Right lobe of liver (tissue), 6 donors: ENCODE measurements around the gene MSN. TPM values are rescaled to one million over a fixed set of nuclear protein-coding genes. Genes with fewer than 3 reads are reported as not detected.
"Not testable (repeated sequence)": the region's sequence is repeated elsewhere in the genome, so short reads cannot be mapped to it uniquely, and the experiment has no call there.

Experiments
- ATAC-seq, 4 donors: fragments of 200-7000 bp; cut with Tn5 transposase; one replicate each; pipeline ENCODE4 v1.9.1; 2020; ENCODE audit warnings: mild to moderate bottlenecking in 4 of 4, moderate library complexity in 4 of 4
- DNase-seq, 3 donors: peaks; one replicate each; pipeline ENCODE4 v3.0.0-alpha.2; 2020
- H3K27ac ChIP-seq, 3 donors: fragments of 200-600 bp; one replicate each; pipeline ENCODE4 v1.8.0; 2022
- H3K27me3 ChIP-seq, 2 donors: fragments of 200-600 bp; one replicate each; pipeline ENCODE4 v1.8.0; 2022
- H3K36me3 ChIP-seq, 4 donors: fragments of 200-600 bp; sonication (generic) in 1 of 4; one replicate each; pipeline versions ENCODE4 v1.5.1 to v1.8.0; 2017 to 2022; ENCODE audit warnings: control low read depth in 1 of 4
- H3K4me1 ChIP-seq, 4 donors: fragments of 200-600 bp; sonication (generic) in 1 of 4; one replicate each; pipeline versions ENCODE4 v1.5.1 to v1.8.0; 2017 to 2022; ENCODE audit warnings: control low read depth in 1 of 4
- H3K4me3 ChIP-seq, 3 donors: fragments of 200-600 bp; one replicate each; pipeline ENCODE4 v1.8.0; 2022
- H3K9me3 ChIP-seq, 4 donors: fragments of 200-600 bp; sonication (generic) in 1 of 4; one replicate each; pipeline versions ENCODE4 v1.5.1 to v1.8.0; 2017 to 2022; ENCODE audit warnings: control low read depth in 1 of 4
- CTCF ChIP-seq, 4 donors: fragments of 200-600 bp in 3 of 4; fragments of 450-650 bp in 1 of 4; IDR thresholded peaks; one replicate each; pipeline versions ENCODE4 v1.5.1 to v1.8.0; 2016 to 2022; ENCODE audit warnings: antibody characterized with exemption in 4 of 4, mild to moderate bottlenecking in 2 of 4
- POLR2A ChIP-seq: fragments of 450-650 bp; IDR thresholded peaks from one replicate; pipeline ENCODE4 v1.6.1; 2017; ENCODE audit warnings: antibody characterized with exemption, mild to moderate bottlenecking
- WGBS: methylation state at CpG from one replicate; pipeline ENCODE4 v1.1.6; 2018; ENCODE audit warnings: low coverage, low lambda C conversion rate; ENCODE audit not compliant: insufficient coverage; ENCODE audit errors: missing lambda C conversion rate; 5-methylcytosine and 5-hydroxymethylcytosine counted together
- intact Hi-C, 2 donors: fragments of 100-400 bp; cut with DNase I; formaldehyde crosslinking; loops; one replicate each; pipeline versions ENCODE4 v1.11.2 to v1.14.1; 2022
- total RNA-seq, 6 experiments: library from RNA; depleted of rRNA in 2 of 6; stranded (reverse); fragments of >200 nt in 2 of 6; fragmentation: NEBNext Ultra II Directional in 3 of 6; extraction: Animal tissue kit (Norgen Biotek cat#: 25700) in 3 of 6; gene quantifications; one replicate each; pipeline versions ENCODE4 v1.1.0 to v1.2.4, GENCODE V29; 2016 to 2023
- donor health status: DM: no; HTN: yes; CAD: no.
- donor health status: DM: no; HTN: no; CAD: no.
- donor health status: DM: no; HTN: no; CAD: no.
- donor health status: DM: no; HTN: yes; CAD: no.
- donor health status: DM: no; HTN: yes; CAD: no.

Gene MSN
- total RNA-seq, 6 experiments from 2014 or later: 63.6 to 150 (median 104) TPM

GRCh38 chrX:65752294-65752693, 84.8 kb downstream of the MSN start:
- Histone ChIP-seq H3K9me3 (no peaks in the 10 kb centered on the region), H3K27ac (no peak overlapping the region), H3K27me3 (no peaks in the 10 kb centered on the region), H3K4me3 (no peak overlapping the region), H3K36me3 (no peaks in the 10 kb centered on the region), H3K4me1 (no peaks in the 10 kb centered on the region)
- DNase-seq: no peak
- TF ChIP-seq POLR2A (no peak), CTCF (IDR thresholded peaks at IDR 0.05) (no peak)
- intact Hi-C loops: no loop called here
- WGBS: 30% methylated on average over 1 of the region's 3 CpGs
- no peak for ATAC-seq

DNA sequence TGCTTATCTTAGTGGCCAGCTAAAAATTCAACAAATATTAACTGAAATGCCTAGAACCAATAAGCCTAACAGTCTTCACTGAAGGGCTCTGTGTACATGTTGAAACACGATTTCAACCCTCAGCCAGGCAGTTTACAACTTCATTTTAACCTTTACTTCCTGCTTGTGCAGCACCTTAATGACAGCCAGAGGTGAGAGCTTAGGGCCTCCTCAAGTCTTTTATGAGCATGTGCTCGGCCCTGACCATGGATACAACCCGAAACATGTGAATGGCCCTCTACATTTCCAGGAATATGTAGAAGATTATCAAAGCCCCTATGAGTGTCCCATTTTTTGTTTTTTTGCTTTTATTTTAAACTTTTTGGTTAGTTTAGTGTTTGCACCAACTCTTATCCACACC, 88.3 kb downstream of the MSN start:
- intact Hi-C loops: no loop called here
- ATAC-seq: no peak
- H3K9me3 ChIP-seq: no peaks in the 10 kb centered on the region
- WGBS: 42% methylated on average over 3 of the region's 3 CpGs
- no peak overlapping the region for H3K27ac ChIP-seq
- H3K36me3 ChIP-seq: no peaks in the 10 kb centered on the region
- H3K4me1 ChIP-seq: no peaks in the 10 kb centered on the region
- no peak for DNase-seq
- H3K27me3 ChIP-seq: no peaks in the 10 kb centered on the region
- H3K4me3 ChIP-seq: no peak overlapping the region
- no peak for TF ChIP-seq CTCF (IDR thresholded peaks at IDR 0.05)
- TF ChIP-seq POLR2A: no peak

DNA sequence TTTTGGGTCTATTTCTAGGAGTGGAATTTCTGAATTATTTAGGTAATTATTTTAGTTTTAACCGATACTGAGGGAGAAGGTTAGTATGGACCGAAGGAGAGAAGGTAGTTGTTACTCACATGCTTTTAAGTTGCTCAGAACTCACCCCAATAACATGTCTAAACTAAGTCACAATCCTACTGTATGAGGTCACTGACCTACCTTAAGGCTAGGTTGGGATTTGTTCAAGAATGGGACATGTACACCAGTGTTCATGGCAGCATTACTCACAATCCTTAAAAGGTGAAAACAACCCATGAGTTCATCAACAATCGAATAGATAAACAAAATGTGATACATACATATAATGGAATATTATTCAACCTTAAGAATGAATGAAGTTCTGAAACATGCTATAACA, 90.5 kb downstream of the MSN start:
- no peaks in the 10 kb centered on the region for H3K27me3 ChIP-seq
- intact Hi-C loops: no loop called here
- no peaks in the 10 kb centered on the region for H3K36me3 ChIP-seq
- WGBS: 53% methylated on average over 3 of the region's 3 CpGs
- ATAC-seq (no peak), DNase-seq (no peak)
- no peaks in the 10 kb centered on the region for H3K4me1 ChIP-seq
- no peak overlapping the region for H3K4me3 ChIP-seq
- TF ChIP-seq POLR2A (no peak), CTCF (IDR thresholded peaks at IDR 0.05) (no peak)
- H3K9me3 ChIP-seq: no peaks in the 10 kb centered on the region
- H3K27ac ChIP-seq: no peak overlapping the region

DNA sequence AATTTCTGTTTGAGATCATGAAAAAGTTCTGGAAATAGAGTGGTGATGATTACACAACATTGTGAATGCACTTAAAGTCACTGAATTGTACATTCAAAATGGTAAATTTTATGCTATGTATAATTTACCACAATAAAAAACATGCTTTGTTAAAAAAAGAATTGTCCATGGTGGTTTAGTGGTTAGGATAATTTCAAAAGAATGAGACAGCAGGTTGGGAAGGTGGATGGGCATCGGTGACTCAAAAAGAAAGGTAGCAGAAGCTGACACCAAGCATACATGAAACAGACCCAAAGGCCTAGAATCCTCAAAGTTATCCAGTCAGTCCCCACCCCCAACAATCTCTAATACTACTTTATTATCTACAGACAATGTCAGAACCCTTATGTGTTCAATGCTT, 91.1 kb downstream of the MSN start:
- Histone ChIP-seq H3K9me3 (no peaks in the 10 kb centered on the region), H3K27ac (no peak overlapping the region), H3K4me1 (no peaks in the 10 kb centered on the region), H3K36me3 (no peaks in the 10 kb centered on the region), H3K4me3 (no peak overlapping the region), H3K27me3 (no peaks in the 10 kb centered on the region)
- ATAC-seq (no peak), DNase-seq (no peak)
- WGBS: 27% methylated on average over 1 of the region's 1 CpG
- TF ChIP-seq POLR2A: no peak
- TF ChIP-seq CTCF (IDR thresholded peaks at IDR 0.05): no peak
- intact Hi-C loops: no loop called here

- H3K27ac ChIP-seq, intact Hi-C loops, H3K4me1 ChIP-seq, DNase-seq, H3K4me3 ChIP-seq, H3K36me3 ChIP-seq, H3K27me3 ChIP-seq, H3K9me3 ChIP-seq, ATAC-seq: not testable (repeated sequence)
- 89% methylated on average over 1 of the region's 1 CpG for WGBS
Observed at GRCh38 chrX:65759525-65759924, 92.1 kb downstream of the MSN start.
